ENCODE measurements around the gene GIGYF2.

The GIGYF2 gene

DNA sequence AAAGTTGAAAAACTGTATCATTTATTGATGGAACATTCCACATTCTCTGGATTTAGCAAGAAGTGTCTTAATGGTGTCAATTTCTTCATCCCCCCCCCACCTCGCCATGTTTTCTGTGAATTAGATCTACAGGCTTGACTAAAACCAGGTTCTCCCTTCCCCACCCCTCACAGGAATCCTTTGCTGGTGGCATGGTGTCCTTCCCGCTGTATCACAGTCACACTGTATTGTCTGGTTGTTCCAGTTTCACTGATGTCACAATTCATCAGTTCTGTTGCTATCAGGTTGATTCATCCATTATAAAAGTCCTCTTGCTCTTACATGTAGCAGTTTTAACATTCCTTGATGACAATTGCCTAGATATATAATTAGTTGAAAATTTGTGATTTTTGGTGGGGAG, 166.9 kb downstream of the GIGYF2 start:
- no peak for DNase-seq
- peaks cover 21% of the 10 kb centered on the region for H3K36me3 Mint-ChIP-seq (ENCODE audit: low read depth)
- H3K4me3 Mint-ChIP-seq, result no peak overlapping the region
- H3K27me3 Mint-ChIP-seq (ENCODE audit: low read depth, poor library complexity), result peaks cover 3% of the 10 kb centered on the region
- no peaks in the 10 kb centered on the region for H3K9me3 Mint-ChIP-seq
- TF ChIP-seq, protein P1, sequence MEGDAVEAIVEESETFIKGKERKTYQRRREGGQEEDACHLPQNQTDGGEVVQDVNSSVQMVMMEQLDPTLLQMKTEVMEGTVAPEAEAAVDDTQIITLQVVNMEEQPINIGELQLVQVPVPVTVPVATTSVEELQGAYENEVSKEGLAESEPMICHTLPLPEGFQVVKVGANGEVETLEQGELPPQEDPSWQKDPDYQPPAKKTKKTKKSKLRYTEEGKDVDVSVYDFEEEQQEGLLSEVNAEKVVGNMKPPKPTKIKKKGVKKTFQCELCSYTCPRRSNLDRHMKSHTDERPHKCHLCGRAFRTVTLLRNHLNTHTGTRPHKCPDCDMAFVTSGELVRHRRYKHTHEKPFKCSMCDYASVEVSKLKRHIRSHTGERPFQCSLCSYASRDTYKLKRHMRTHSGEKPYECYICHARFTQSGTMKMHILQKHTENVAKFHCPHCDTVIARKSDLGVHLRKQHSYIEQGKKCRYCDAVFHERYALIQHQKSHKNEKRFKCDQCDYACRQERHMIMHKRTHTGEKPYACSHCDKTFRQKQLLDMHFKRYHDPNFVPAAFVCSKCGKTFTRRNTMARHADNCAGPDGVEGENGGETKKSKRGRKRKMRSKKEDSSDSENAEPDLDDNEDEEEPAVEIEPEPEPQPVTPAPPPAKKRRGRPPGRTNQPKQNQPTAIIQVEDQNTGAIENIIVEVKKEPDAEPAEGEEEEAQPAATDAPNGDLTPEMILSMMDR (IDR thresholded peaks at IDR 0.05), result no peak
- peaks cover 3% of the 10 kb centered on the region for H3K4me1 Mint-ChIP-seq
- no peak overlapping the region for H3K27ac Mint-ChIP-seq

DNA sequence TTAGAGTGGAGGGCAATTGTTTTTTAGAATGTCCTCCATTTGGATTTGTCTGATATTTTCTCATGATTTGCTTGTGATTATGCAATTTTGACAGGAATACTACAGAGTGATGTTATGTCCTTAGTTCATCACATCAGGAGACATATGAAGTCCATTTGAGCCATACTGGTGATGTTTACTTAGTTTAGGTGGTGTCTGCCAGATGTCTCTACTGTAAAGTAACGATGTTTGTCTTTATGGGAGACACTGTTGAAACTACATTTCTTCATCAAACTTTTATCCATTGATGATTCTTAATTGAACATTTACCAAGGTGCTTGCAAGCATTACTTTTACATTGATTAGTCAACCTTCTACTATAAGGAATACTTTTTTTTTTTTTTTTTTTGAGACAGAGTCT, 168.0 kb downstream of the GIGYF2 start:
- no peaks in the 10 kb centered on the region for H3K9me3 Mint-ChIP-seq
- no peak overlapping the region for H3K4me3 Mint-ChIP-seq
- peaks cover 11% of the 10 kb centered on the region for H3K36me3 Mint-ChIP-seq (ENCODE audit: low read depth)
- H3K4me1 Mint-ChIP-seq, result peaks cover 13% of the 10 kb centered on the region
- no peak overlapping the region for H3K27ac Mint-ChIP-seq
- DNase-seq, result no peak
- TF ChIP-seq, protein P1 (IDR thresholded peaks at IDR 0.05), result no peak
- peaks cover 8% of the 10 kb centered on the region for H3K27me3 Mint-ChIP-seq (ENCODE audit: low read depth, poor library complexity)

DNA sequence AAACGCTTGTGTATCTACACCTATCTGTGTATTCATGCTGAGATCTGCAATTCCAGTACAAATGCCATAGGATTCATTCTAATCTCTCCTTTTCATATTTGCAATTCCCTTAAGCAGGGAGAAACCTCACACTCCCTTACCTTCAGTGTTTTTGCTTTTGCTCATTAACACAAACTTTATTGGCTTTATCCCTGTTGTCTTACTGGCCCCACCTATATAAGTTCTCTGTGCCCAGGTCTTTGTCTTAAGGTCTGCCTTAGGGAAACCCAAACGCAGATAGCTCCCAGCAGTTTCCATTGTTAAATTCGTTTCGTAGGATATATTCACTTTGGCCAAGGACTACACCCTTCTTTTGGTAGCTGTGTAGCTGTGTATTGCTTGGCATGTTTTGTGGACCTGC, 169.0 kb downstream of the GIGYF2 start:
- TF ChIP-seq, protein P1 (IDR thresholded peaks at IDR 0.05), result no peak
- Mint-ChIP-seq H3K9me3 (no peaks in the 10 kb centered on the region), H3K4me1 (peaks cover 20% of the 10 kb centered on the region), H3K36me3 (ENCODE audit: low read depth) (peaks cover 5% of the 10 kb centered on the region), H3K27ac (no peak overlapping the region), H3K27me3 (ENCODE audit: low read depth, poor library complexity) (peaks cover 8% of the 10 kb centered on the region), H3K4me3 (no peak overlapping the region)
- DNase-seq, result no peak

DNA sequence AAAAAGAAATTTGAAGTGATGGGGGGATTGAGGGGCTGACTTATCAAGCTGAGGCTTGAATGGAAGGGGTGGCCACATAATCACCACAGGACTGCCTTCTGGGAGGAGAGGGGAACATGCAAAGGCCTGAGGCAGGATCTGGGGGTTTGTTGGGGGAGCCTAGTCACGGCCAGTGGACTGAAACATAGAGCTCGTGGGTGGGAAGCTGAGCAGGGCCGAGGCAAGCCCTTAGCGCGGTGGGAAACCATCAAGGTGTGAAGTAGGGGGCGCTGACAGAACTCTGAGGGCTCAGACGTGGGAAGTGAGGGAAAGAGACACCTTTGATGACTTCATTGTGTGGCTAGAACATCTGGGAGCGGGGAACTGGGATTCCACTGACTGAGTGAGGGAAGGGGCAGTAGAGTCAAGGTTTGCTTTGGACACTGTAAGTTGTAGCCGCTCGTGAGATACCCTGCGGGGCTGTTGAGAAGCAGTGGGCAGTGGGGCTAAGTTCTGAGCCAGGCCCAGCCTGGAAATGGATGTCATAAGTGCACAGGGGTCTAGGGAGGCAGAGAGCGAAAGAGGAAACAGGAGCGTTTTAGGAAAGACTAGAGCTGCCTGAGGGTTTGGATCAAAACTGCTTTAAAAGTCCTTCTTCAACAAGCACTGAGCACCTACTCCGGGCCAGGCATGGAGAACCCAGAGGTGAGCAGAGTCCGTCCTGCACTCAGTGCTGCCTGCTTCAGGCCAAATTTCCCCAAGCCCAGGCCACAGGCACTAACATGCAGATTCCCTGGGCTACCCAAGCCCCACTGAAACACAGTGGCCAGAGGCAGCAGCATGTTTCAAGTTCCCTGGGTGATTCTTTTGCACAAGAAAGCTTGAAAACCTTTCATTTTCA, 172.2 kb downstream of the GIGYF2 start:
- H3K27ac Mint-ChIP-seq, result peak overlapping the region; percentile 86
- H3K4me1 Mint-ChIP-seq, result peaks cover 27% of the 10 kb centered on the region
- H3K9me3 Mint-ChIP-seq, result no peaks in the 10 kb centered on the region
- no peak overlapping the region for H3K4me3 Mint-ChIP-seq
- H3K36me3 Mint-ChIP-seq (ENCODE audit: low read depth), result no peaks in the 10 kb centered on the region
- TF ChIP-seq, protein P1 (IDR thresholded peaks at IDR 0.05), result no peak
- peaks cover 13% of the 10 kb centered on the region for H3K27me3 Mint-ChIP-seq (ENCODE audit: low read depth, poor library complexity)
- no peak for DNase-seq

DNA sequence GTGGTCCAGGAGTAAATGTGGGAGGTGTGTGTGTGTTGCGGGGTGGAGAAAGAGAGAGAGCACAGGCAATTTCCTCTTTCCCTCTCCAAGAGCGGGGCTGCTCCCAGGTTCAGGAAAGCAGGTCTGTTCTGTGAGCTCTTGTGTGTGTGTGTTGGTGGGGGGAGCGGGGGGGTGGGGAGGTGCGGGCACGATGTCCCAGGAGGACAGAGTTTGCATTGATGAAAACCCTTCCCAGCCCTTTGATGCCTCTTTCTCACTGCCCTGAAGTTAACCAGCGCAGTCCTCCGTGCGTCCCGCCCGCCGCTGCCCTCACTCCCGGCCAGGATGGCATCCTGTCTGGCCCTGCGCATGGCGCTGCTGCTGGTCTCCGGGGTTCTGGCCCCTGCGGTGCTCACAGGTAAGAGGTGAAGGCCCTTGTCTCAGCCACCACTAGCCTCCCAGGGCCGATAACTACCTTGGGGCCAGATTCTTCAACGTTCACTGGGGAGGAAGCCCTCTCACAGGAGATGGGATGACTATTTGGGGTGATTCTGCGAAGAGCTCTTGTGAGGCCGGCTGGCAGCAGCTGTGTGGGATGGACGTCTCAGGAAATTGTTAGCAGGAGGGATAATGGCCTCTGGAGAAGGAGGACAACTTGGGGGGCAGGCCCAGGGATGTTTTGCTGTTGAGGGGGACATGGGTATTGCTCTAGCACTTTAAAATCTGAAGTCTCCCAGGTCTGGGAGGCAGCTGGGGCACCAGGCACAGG, 173.1 kb downstream of the GIGYF2 start, which contains the start of gene SNORC:
Gene SNORC (plus strand): TSS at position 247 of the 748 bp plus-strand sequence. CDS start 78 bp downstream, at position 325.
- no peak for DNase-seq
- Mint-ChIP-seq H3K4me1 (peaks cover 29% of the 10 kb centered on the region), H3K9me3 (no peaks in the 10 kb centered on the region), H3K36me3 (ENCODE audit: low read depth) (no peaks in the 10 kb centered on the region), H3K4me3 (no peak within 1 kb of the TSS), H3K27me3 (ENCODE audit: low read depth, poor library complexity) (peaks cover 21% of the 10 kb centered on the region), H3K27ac (peak within 1 kb of the TSS; percentile 86)
- TF ChIP-seq, protein P1 (IDR thresholded peaks at IDR 0.05), result no peak

Measured in nephron progenitor cell (in vitro differentiated cells).